GM21360 (cell line): ENCODE measurements around the gene C20orf202.

Experiments
- ATAC-seq: cut with Tn5 transposase; IDR thresholded peaks from one replicate; pipeline ENCODE4 v1.9.1; 2021; ENCODE audit warnings: mild to moderate bottlenecking, moderate library complexity; ENCODE audit not compliant: unreplicated experiment

C20orf202 gene

GRCh38 chr20:1202762-1203504 is at the start of gene C20orf202:
C20orf202 (plus strand) TSS chr20:1203454; CDS start chr20:1203586, 132 bp downstream.
- ATAC-seq, result no peak

- no peak for ATAC-seq
Measured at GRCh38 chr20:1154226-1154625, 49.0 kb upstream of the C20orf202 start.

GRCh38 chr20:1154691-1155090 is 48.6 kb upstream of the C20orf202 start:
- no peak for ATAC-seq

GRCh38 chr20:1155342-1155741 is 47.9 kb upstream of the C20orf202 start:
- no peak for ATAC-seq

GRCh38 chr20:1160496-1160895 is 42.8 kb upstream of the C20orf202 start:
- ATAC-seq, result no peak

- no peak for ATAC-seq
Measured at GRCh38 chr20:1160991-1161390, 42.3 kb upstream of the C20orf202 start.

- no peak for ATAC-seq
Measured at GRCh38 chr20:1163105-1163504, 40.1 kb upstream of the C20orf202 start.

- ATAC-seq, result no peak
Measured at GRCh38 chr20:1163653-1164052, 39.6 kb upstream of the C20orf202 start.

- no peak for ATAC-seq
Measured at GRCh38 chr20:1164871-1165270, 38.4 kb upstream of the C20orf202 start.

- ATAC-seq, result no peak
Measured at GRCh38 chr20:1165521-1165920, 37.7 kb upstream of the C20orf202 start.

- ATAC-seq, result no peak
Measured at GRCh38 chr20:1165941-1166340, 37.3 kb upstream of the C20orf202 start.

GRCh38 chr20:1166948-1167720 is 36.1 kb upstream of the C20orf202 start:
- no peak for ATAC-seq

- no peak for ATAC-seq
Measured at GRCh38 chr20:1169224-1169623, 34.0 kb upstream of the C20orf202 start.

- ATAC-seq, result no peak
Measured at GRCh38 chr20:1171461-1172093, 31.7 kb upstream of the C20orf202 start.

GRCh38 chr20:1173698-1174097 is 29.6 kb upstream of the C20orf202 start:
- ATAC-seq, result no peak

- ATAC-seq, result no peak
Measured at GRCh38 chr20:1174787-1175186, 28.5 kb upstream of the C20orf202 start.

- no peak for ATAC-seq
Measured at GRCh38 chr20:1177680-1178079, 25.6 kb upstream of the C20orf202 start.

- no peak for ATAC-seq
Measured at GRCh38 chr20:1178103-1178502, 25.2 kb upstream of the C20orf202 start.

- no peak for ATAC-seq
Measured at GRCh38 chr20:1178623-1179022, 24.6 kb upstream of the C20orf202 start.

- ATAC-seq, result no peak
Measured at GRCh38 chr20:1180949-1181348, 22.3 kb upstream of the C20orf202 start.

GRCh38 chr20:1182106-1182505 is 21.1 kb upstream of the C20orf202 start:
- ATAC-seq, result no peak

- ATAC-seq, result no peak
Measured at GRCh38 chr20:1183153-1183552, 20.1 kb upstream of the C20orf202 start.
